Natural killer cell (primary cell): ENCODE results near the gene ASB1. TPM values are rescaled to one million over a fixed set of nuclear protein-coding genes. Genes with fewer than 3 reads are reported as not detected.

Experiments
- ATAC-seq, 3 donors: fragments of 150-1000 bp in 2 of 3; fragments of 200-7000 bp in 1 of 3; cut with Tn5 transposase; 1 replicate in 1 of 3; 2 replicates in 2 of 3; pipeline ENCODE4 v1.10.0; 2021; ENCODE audit warnings: mild to moderate bottlenecking in 2 of 3, moderate library complexity in 2 of 3
- DNase-seq, 2 donors: peaks; one replicate each; pipeline versions ENCODE4 v3.0.0 to v3.0.0-alpha.2; 2013 to 2021; ENCODE audit warnings: mixed read lengths in 1 of 2
- H3K27ac ChIP-seq: one replicate; pipeline ENCODE4 v1.5.1; 2013; ENCODE audit warnings: mild to moderate bottlenecking, low read length
- H3K27me3 ChIP-seq: one replicate; pipeline ENCODE4 v1.6.1; 2013; ENCODE audit warnings: low read length; ENCODE audit not compliant: control insufficient read depth, insufficient read depth
- H3K36me3 ChIP-seq: one replicate; pipeline ENCODE4 v1.6.1; 2013; ENCODE audit warnings: low read length; ENCODE audit not compliant: control insufficient read depth, insufficient read depth
- H3K4me1 ChIP-seq: one replicate; pipeline ENCODE4 v1.6.1; 2013; ENCODE audit warnings: low read length; ENCODE audit not compliant: control insufficient read depth, insufficient read depth
- H3K4me3 ChIP-seq: one replicate; pipeline ENCODE4 v1.5.1; 2013; ENCODE audit warnings: low read length
- H3K9me3 ChIP-seq: one replicate; pipeline ENCODE4 v1.6.1; 2013; ENCODE audit warnings: low read length; ENCODE audit not compliant: control insufficient read depth, insufficient read depth
- H3K27ac Mint-ChIP-seq, 2 donors: one replicate each; pipeline ENCODE4 v1.8.0; 2022; ENCODE audit warnings: mild to moderate bottlenecking in 2 of 2, mixed read lengths in 2 of 2, moderate library complexity in 1 of 2
- H3K27me3 Mint-ChIP-seq, 2 donors: one replicate each; pipeline ENCODE4 v1.8.0; 2022; ENCODE audit warnings: low read depth in 2 of 2, mixed read lengths in 2 of 2
- H3K36me3 Mint-ChIP-seq: one replicate; pipeline ENCODE4 v1.8.0; 2022; ENCODE audit warnings: mixed read lengths
- H3K4me1 Mint-ChIP-seq, 2 donors: one replicate each; pipeline ENCODE4 v1.8.0; 2022; ENCODE audit warnings: mixed read lengths in 2 of 2
- H3K4me3 Mint-ChIP-seq: one replicate; pipeline ENCODE4 v1.8.0; 2022; ENCODE audit warnings: mild to moderate bottlenecking, moderate library complexity, mixed read lengths
- H3K9me3 Mint-ChIP-seq, 2 donors: one replicate each; pipeline ENCODE4 v1.8.0; 2022; ENCODE audit warnings: mixed read lengths in 2 of 2
- CTCF ChIP-seq: fragments of 200-600 bp; IDR thresholded peaks from one replicate; pipeline ENCODE4 v1.8.0; 2022; ENCODE audit warnings: antibody characterized with exemption
- WGBS: methylation state at CpG from one replicate; pipeline ENCODE4 v1.1.7; 2013; ENCODE audit warnings: missing lambda C conversion rate; ENCODE audit not compliant: insufficient coverage; 5-methylcytosine and 5-hydroxymethylcytosine counted together
- intact Hi-C: fragments of 100-400 bp; cut with micrococcal nuclease; formaldehyde crosslinking; loops from one replicate; pipeline ENCODE4 v1.14.2; 2022
- total RNA-seq, 4 donors: library from RNA; stranded (reverse); fragments of 120-200 nt in 1 of 4; gene quantifications; one replicate each; pipeline versions ENCODE4 v1.2.3 to v1.2.4, GENCODE V29; 2013 to 2022

The ASB1 gene
- total RNA-seq, 3 donors from 2014 or later (not counting 1 experiment from before 2014, with no cell fraction given): 38.3 to 47.5 (median 38.9) TPM

- H3K9me3 Mint-ChIP-seq: no peaks in the 10 kb centered on the region
- no peak overlapping the region for H3K27ac Mint-ChIP-seq
- DNase-seq (no peak), ATAC-seq (no peak)
- H3K4me1 ChIP-seq: no peaks in the 10 kb centered on the region
- H3K4me3 Mint-ChIP-seq: no peak overlapping the region
- intact Hi-C loops: loop anchor here (5.0 kb wide), 1 partner anchor 105 kb away; no protein-coding TSS in a partner anchor
- H3K36me3 Mint-ChIP-seq: no peaks in the 10 kb centered on the region
- no peak overlapping the region for H3K4me3 ChIP-seq
- no peak overlapping the region for H3K27ac ChIP-seq
- peaks cover 0 to 6% of the 10 kb centered on the region in 2 donors for H3K4me1 Mint-ChIP-seq
- WGBS: 85% methylated on average over 6 of the region's 6 CpGs
- TF ChIP-seq CTCF: no peak
- H3K9me3 ChIP-seq: no peaks in the 10 kb centered on the region
- no peaks in the 10 kb centered on the region for H3K27me3 Mint-ChIP-seq
- H3K27me3 ChIP-seq: no peaks in the 10 kb centered on the region
- no peaks in the 10 kb centered on the region for H3K36me3 ChIP-seq
Measured at GRCh38 chr2:238461916-238462315, 35.2 kb downstream of the ASB1 start.

- ATAC-seq: peak; percentile 73 to 84 (median 74)
- Histone ChIP-seq H3K4me1 (no peaks in the 10 kb centered on the region), H3K27me3 (no peaks in the 10 kb centered on the region), H3K4me3 (no peak overlapping the region), H3K36me3 (no peaks in the 10 kb centered on the region), H3K27ac (no peak overlapping the region), H3K9me3 (no peaks in the 10 kb centered on the region)
- intact Hi-C loops: loop anchor here (1.0 to 5.0 kb wide), 2 partner anchors 93 to 106 kb away; no protein-coding TSS in a partner anchor
- no peak overlapping the region for H3K27ac Mint-ChIP-seq
- TF ChIP-seq CTCF: peak; percentile 89
- peaks cover 0 to 6% of the 10 kb centered on the region in 2 donors for H3K4me1 Mint-ChIP-seq
- H3K4me3 Mint-ChIP-seq: no peak overlapping the region
- WGBS: no CpG with 5 or more reads among the region's 2 CpGs
- DNase-seq: peak in 1 of 2 donors; percentile 72
- H3K9me3 Mint-ChIP-seq: no peaks in the 10 kb centered on the region
- no peaks in the 10 kb centered on the region for H3K36me3 Mint-ChIP-seq
- no peaks in the 10 kb centered on the region for H3K27me3 Mint-ChIP-seq
Measured at GRCh38 chr2:238462782-238463396, 36.2 kb downstream of the ASB1 start.

GRCh38 chr2:238464389-238464788 lies 37.7 kb downstream of the ASB1 start:
- H3K4me3 ChIP-seq: no peak overlapping the region
- intact Hi-C loops: loop anchor here (5.0 kb wide), 1 partner anchor 107 kb away; no protein-coding TSS in a partner anchor
- no peak for TF ChIP-seq CTCF
- Mint-ChIP-seq H3K4me3 (no peak overlapping the region), H3K9me3 (peaks cover 0 to 5% of the 10 kb centered on the region in 2 donors), H3K36me3 (peaks cover 8% of the 10 kb centered on the region), H3K4me1 (no peaks in the 10 kb centered on the region), H3K27ac (no peak overlapping the region), H3K27me3 (no peaks in the 10 kb centered on the region)
- H3K36me3 ChIP-seq: peaks cover 2% of the 10 kb centered on the region
- DNase-seq (no peak), ATAC-seq (no peak)
- H3K27ac ChIP-seq: no peak overlapping the region
- no peaks in the 10 kb centered on the region for H3K27me3 ChIP-seq
- WGBS: 88% methylated on average over 10 of the region's 10 CpGs
- no peaks in the 10 kb centered on the region for H3K4me1 ChIP-seq
- no peaks in the 10 kb centered on the region for H3K9me3 ChIP-seq
